Iris pigment epithelial cell (primary cell): ENCODE data around the gene SYT1.

Experiments used
- DNase-seq: peaks from one replicate; pipeline ENCODE4 v3.0.0-alpha.2; 2011; ENCODE audit warnings: low read depth

SYT1 gene

GRCh38 chr12:79296133-79296532 is 431.6 kb downstream of the SYT1 start:
- DNase-seq = no peak

- no peak for DNase-seq
These were observed 432.3 kb downstream of the SYT1 start for GRCh38 chr12:79296871-79297270.

- no peak for DNase-seq
These were observed 433.9 kb downstream of the SYT1 start for GRCh38 chr12:79298506-79298905.

GRCh38 chr12:79299447-79300198 is 435.0 kb downstream of the SYT1 start:
- DNase-seq = no peak

- peak; percentile 86 for DNase-seq
These were observed 435.6 kb downstream of the SYT1 start for GRCh38 chr12:79300199-79300568.

- peak; percentile 46 for DNase-seq
These were observed 436.6 kb downstream of the SYT1 start for GRCh38 chr12:79301181-79301580.

- DNase-seq = no peak
These were observed 437.7 kb downstream of the SYT1 start for GRCh38 chr12:79302162-79302814.

- DNase-seq = no peak
These were observed 442.8 kb downstream of the SYT1 start for GRCh38 chr12:79307340-79307739.

GRCh38 chr12:79309039-79309438 is 444.5 kb downstream of the SYT1 start:
- DNase-seq = no peak

- DNase-seq = no peak
These were observed 452.7 kb downstream of the SYT1 start for GRCh38 chr12:79317179-79317847.

- DNase-seq = no peak
These were observed 458.3 kb downstream of the SYT1 start for GRCh38 chr12:79322905-79323304.

GRCh38 chr12:79324571-79324970 is 460.0 kb downstream of the SYT1 start:
- DNase-seq = no peak

- DNase-seq = no peak
These were observed 461.6 kb downstream of the SYT1 start for GRCh38 chr12:79326222-79326621.

- peak; percentile 3 for DNase-seq
These were observed 462.1 kb downstream of the SYT1 start for GRCh38 chr12:79326663-79327062.

GRCh38 chr12:79327465-79327864 is 462.9 kb downstream of the SYT1 start:
- peak; percentile 3 for DNase-seq

GRCh38 chr12:79329933-79330332 is 465.4 kb downstream of the SYT1 start:
- peak; percentile 50 for DNase-seq

- peak; percentile 54 for DNase-seq
These were observed 467.3 kb downstream of the SYT1 start for GRCh38 chr12:79331870-79332269.

- no peak for DNase-seq
These were observed 468.6 kb downstream of the SYT1 start for GRCh38 chr12:79333144-79333543.

GRCh38 chr12:79337662-79338290 is 473.2 kb downstream of the SYT1 start:
- no peak for DNase-seq

- DNase-seq = peak; percentile 41
These were observed 480.6 kb downstream of the SYT1 start for GRCh38 chr12:79344855-79345847.

- DNase-seq = no peak
These were observed 483.3 kb downstream of the SYT1 start for GRCh38 chr12:79347866-79348265.
